GM19463 (cell line): ENCODE results near the gene CYFIP1.

Source experiments
- ATAC-seq: cut with Tn5 transposase; IDR thresholded peaks from one replicate; pipeline ENCODE4 v1.9.1; 2021; ENCODE audit warnings: mild to moderate bottlenecking, moderate library complexity; ENCODE audit not compliant: unreplicated experiment

Gene CYFIP1

DNA sequence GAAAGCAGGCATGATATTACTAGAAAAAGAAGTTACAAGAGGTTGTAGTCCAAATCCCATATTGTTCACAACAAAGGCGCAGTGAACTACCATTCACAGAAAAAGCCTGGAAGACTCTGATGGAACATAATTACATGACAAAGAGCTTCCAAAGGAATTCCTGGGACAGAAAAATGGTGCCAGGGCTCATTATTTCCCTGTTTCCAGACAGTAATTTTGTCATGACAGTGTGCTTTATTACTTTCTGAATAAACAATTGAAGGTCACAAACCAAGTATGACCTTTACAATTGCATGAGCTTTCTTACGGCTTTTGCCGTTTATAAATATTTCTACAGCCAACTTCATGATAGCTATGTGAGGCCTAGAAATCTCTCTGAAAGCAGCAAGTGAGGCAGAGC is 61.0 kb downstream of the CYFIP1 start:
- no peak for ATAC-seq

GRCh38 chr15:22918596-22919140 is 61.5 kb downstream of the CYFIP1 start:
- ATAC-seq: no peak

GRCh38 chr15:22918056-22918455 is 62.1 kb downstream of the CYFIP1 start:
- no peak for ATAC-seq

DNA sequence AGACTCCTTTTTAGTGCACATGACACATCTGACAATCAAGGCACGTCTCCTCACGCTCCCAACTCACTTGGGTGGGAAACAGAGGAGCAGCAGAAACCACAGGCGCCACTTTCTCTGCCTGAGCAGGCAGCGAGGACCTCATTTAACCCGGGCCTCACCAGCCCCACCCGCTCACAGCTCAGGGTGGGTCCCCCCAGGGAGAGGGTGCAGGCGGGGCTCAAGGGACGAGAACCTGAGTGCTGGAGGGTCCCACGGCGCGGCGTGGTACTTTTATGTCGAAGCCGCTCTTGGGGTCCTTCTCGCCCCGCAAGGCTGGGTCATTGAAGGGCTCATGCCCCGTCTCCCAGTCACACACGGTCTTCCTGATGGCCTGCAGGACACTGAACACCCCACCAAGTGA is 62.6 kb downstream of the CYFIP1 start:
- no peak for ATAC-seq

GRCh38 chr15:22916606-22917350 is 63.4 kb downstream of the CYFIP1 start:
- no peak for ATAC-seq

- ATAC-seq: no peak
Measured at GRCh38 chr15:22915866-22916515, 64.2 kb downstream of the CYFIP1 start.

GRCh38 chr15:22913646-22914380 is 66.4 kb downstream of the CYFIP1 start:
- no peak for ATAC-seq

DNA sequence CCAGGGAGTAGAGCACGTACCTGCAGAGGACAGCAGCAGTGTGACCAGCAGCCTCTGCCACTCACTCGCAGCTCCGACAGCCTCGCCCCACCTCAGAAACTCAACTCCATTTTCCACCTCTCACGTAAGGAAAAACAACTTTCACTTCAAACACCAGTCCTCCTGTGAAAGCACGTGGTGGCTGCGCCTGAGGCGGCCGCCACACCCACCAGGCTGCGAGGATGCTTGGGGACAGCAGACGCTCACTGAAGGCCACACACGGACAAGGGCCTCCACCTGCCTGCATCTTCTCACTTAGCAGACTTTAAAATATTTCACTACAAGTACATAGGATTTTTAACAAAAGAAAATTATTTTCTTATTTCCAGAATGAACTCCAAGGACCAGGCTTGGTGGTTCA is 67.9 kb downstream of the CYFIP1 start:
- no peak for ATAC-seq

- no peak for ATAC-seq
Measured at GRCh38 chr15:22911306-22911705, 68.9 kb downstream of the CYFIP1 start.

GRCh38 chr15:22908830-22909229 is 71.3 kb downstream of the CYFIP1 start:
- ATAC-seq: no peak

DNA sequence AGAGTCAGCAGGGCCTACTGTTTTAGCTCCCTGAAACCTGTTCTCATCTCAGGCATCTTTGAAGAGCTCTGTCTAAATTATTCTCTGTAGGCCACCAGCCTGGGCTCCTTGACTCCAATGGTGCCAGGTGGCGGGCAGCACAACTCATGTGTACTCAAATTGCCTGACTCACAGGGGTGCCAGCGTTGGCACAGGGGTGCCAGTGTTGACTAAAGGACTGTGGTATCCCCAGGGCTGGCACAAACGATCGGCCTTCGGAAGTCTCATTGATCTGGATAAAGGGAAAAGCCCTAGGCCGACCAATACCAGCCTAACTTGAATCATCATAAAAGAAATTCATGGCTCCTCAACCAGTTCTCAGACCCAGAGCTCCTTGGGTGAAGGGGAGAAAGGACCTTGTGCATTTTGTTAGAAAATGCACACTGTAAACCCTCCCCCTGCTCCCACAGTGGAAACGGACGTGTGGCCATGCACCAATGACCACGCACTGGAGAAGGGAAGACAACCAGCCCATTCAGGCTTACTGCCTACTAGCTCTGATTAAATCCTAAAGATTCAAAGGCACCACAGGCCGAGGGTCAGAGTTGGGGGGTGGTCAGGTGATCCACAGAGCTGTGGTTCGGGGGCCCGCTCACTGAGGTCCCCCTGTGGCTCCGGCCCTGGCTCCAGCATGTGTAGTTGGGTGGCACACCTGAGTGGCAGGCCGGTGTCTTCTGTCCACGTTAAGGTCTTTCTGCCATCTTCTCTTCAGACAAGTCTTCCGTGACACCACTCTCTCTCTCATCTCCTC is 72.8 kb downstream of the CYFIP1 start:
- no peak for ATAC-seq

- no peak for ATAC-seq
Measured at GRCh38 chr15:22904736-22905135, 75.4 kb downstream of the CYFIP1 start.

DNA sequence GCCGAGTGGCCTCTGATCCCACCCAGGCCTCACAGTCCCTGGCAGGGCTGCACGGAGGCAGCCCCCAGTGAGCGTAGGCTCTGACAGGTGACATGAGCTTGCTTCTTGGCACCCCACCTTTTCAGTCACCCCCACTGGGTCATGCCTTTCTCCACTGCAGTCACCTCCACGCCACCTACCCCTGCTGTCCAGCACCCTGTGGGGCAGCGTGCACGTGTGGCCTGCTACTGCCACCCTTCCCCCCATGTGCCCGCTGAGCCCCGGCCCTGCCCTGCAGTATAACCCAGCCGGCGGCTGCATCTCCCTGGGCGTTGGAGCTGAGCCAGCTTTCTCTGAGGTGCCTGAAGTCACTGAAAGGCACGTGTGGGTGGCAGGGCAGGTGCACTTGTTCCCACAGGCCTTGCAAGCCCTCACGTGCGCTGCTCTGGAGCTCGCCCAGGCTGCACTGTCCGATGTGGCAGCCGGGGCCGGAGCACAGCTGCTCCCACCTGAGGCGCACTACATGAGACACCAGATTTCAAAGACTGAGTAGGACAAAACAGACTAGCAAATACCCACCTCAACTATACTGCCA is 76.1 kb downstream of the CYFIP1 start:
- ATAC-seq: no peak

DNA sequence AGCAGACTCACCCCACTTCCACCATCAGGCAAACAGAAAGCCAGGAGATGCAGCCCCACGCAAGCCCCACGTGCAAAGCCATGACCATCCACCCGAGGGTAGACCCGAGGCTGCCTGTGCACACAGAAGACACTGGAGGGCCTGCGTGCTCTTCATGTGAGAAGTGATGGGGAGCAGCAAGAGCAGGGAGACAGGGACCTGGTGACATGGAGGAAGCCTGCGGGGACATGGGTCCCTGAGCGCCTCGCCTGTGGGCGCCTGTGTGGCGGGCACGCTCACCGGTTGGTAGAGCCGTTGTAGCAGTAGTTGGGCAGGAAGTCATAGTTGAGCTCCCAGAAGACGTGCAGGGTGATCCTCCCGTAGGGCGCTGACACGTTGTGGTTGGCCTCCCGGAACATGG is 76.7 kb downstream of the CYFIP1 start:
- ATAC-seq: no peak

- ATAC-seq: no peak
Measured at GRCh38 chr15:22902981-22903380, 77.2 kb downstream of the CYFIP1 start.

GRCh38 chr15:22902578-22902977 is 77.6 kb downstream of the CYFIP1 start:
- no peak for ATAC-seq

DNA sequence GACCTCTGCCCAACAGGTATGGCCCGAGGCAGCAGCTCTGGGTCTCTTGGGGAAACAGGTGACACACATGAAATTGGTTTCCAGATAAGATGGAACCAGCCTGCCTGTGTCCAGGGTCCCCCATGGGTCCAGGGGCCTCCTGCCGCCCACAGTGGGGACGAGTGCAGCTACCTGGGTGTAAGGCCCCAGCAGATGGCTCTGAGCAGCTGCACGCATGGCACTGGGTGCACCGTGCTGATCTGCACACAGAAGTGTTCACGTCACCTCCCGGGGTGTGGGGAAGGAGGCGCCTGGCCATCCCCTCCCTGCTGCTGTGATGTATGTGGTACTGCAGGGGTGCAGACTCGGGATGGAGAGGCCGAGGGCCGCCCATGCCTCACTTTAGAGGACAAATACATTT is 78.1 kb downstream of the CYFIP1 start:
- no peak for ATAC-seq

DNA sequence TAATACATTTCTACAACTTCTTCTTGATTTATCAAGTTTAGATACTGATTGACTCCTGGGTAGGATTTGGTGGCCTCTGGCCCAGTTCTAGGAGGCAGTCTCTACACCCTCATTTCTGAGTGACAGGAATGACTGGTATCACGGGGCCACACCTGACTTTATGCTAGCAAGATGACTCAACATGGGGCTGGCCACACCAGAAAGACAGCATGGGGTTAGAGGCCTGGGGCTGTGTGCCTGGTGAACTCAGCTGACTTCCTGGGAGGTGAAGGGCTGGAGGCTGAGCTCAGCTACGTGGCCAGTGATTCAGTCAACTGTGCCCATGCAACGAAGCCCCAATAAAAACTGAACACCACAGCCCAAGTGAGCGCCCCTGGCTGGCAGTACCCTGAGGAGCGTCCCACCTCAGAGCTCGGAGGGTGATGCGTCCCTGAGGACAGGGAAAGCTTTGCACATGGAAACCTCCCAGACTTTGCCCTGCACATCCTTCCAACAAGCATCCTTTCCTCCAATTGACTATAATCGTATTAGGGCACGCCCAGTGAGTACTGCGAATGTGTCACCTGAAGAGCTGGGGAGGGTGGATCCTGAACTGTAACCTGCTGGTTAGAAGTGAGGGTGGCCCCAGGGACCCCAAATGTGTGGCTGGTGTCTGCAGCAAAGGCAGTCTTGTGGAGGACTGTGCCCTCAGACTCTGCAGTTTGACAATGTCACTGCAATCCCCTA is 84.5 kb downstream of the CYFIP1 start:
- peak; percentile 93 for ATAC-seq

GRCh38 chr15:22893881-22894280 is 86.3 kb downstream of the CYFIP1 start:
- ATAC-seq: no peak

DNA sequence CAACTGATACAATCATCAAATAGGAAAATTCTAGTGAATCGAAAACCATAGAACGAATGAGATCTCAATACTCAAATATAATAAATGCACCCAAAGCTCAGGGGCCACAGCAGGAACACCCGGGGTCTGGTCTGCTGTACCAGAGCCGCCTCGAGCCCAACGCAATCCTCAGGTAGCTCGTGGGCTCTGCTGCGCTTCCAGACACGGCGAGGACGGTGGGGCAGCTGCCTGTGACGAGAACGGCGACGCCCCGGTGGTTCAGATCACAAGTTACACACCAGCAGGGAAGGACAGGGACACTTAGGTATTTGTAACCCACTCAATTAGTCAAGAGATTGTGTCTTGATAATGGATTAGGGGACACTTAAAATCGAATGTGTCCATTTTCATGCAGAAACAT is 87.1 kb downstream of the CYFIP1 start:
- no peak for ATAC-seq
